Uterus (tissue), 2 donors: Measurements from ENCODE around the gene EFHD1.

Source experiments
- CTCF ChIP-seq, 4 experiments: fragments of 200-600 bp in 2 of 4; fragments of 450-650 bp in 2 of 4; sonication (generic) in 2 of 4; IDR thresholded peaks; one replicate each; pipeline ENCODE4 v1.5.1; 2016 to 2019; ENCODE audit warnings: antibody characterized with exemption in 4 of 4, mild to moderate bottlenecking in 2 of 4, moderate library complexity in 1 of 4
- POLR2A ChIP-seq, 2 donors: fragments of 450-650 bp; IDR thresholded peaks; one replicate each; pipeline ENCODE4 v1.6.1; 2016; ENCODE audit warnings: antibody characterized with exemption in 2 of 2, mild to moderate bottlenecking in 1 of 2, moderate library complexity in 1 of 2

DNA sequence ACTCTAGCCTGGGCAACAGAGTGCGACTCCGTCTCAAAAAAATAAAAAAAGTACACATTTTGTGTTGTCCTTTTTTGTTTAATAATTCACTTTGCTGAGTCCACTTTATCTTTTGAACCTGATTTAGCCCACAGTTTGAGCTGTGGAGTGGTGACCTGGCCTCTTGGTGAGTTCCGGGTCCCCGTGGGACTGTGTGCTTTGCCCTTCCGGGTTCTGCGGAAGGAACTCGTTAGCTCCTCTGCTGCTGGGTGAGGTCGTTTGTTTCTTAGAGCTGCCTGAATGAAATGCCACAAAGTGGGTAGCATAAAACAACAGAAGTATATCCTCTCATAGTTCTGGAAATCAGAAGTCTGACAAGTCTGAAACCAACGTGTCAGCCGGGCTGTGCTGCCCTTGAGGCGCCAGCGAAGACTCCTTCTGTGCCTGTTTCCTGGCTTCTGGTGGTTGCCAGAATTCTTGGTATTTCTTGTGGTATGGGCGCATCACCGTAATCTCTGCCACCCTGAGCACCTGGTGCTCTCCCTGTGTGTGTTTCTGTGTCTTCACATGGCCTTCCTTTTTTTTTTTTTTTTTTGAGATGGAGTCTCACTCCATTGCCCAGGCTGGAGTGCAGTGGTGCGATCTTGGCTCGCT, 3.5 kb downstream of the EFHD1 start:
- TF ChIP-seq POLR2A (IDR thresholded peaks at IDR 0.05) (no peak), CTCF (IDR thresholded peaks at IDR 0.05) (no peak)
